GM19324 (cell line): ENCODE results near the gene NACC2.
"Not testable (repeated sequence)": the region's sequence is repeated elsewhere in the genome, so short reads cannot be mapped to it uniquely, and the experiment has no call there.

ENCODE experiments used
- ATAC-seq: cut with Tn5 transposase; IDR thresholded peaks from one replicate; pipeline ENCODE4 v1.9.1; 2021; ENCODE audit warnings: mild to moderate bottlenecking, moderate library complexity; ENCODE audit not compliant: unreplicated experiment, low FRiP score

The NACC2 gene

GRCh38 chr9:136112541-136112940 is 17.5 kb upstream of the NACC2 start:
- no peak for ATAC-seq

DNA sequence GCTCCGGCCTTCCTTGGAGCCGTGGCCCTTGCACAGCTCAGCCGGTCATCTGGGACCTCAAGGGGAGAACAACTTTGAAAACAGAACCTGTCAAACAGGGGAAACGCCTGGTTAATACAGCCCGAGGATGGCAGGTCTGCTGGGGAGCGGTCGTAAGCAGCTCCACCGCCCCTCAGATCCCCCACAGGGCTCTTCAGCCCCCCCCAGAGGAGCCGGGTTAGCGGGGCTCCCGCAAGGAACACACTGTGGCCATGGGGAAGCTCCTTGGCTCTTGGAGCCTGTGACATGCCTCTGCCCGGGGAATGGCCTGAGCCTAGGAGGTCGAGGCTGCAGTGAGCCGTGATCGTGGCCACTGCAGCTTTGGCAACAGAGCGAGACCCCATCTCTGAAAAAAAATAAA is 16.8 kb upstream of the NACC2 start:
- no peak for ATAC-seq

- no peak for ATAC-seq
Observed at GRCh38 chr9:136111190-136111589, 16.1 kb upstream of the NACC2 start.

DNA sequence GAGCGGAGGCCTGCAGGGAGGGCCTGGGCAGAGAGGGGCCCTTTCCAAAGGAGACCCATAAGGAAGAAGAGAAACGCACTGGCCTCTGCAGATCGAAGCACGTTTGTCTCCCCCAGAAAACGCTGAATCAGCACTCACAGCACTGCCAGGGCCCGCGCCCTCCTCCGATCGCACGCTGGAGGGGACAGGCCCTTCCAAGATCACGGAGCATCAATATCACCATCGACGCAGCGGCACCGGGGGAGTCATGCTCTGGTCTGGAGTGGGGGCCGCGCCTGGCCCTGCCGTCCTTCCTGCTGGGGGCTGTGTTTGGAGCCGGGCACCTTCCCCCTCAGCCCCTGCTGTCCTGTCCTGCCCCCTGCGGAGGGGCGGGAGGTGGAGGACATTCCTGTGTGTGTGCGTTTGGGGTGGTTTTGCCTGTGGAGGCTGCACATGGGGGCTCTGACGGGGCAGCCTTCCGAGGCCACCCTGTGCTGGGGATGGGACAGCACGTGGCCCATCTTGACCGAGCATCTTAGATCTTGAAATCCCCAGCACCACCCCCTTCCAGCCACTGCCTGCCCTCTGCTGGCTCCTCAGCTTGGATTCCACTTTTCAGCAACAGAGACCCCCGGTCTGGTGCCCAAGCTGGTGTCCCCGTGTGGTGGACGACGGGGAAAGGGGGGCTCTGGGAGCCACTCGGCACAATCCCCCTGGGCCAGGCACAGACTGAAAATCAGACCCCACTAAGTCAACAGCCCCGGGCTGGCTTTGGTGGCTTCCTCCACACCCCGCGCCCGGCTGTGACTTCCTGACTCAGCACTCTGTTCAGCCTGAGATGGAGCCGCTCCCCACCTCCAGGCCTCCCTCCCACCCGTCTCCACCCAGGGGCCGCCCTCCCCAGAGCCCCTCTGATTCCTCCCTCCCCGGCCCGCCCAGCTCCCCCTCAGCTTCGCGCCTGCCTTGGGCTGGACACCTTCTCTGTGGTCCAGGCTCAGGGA is 15.3 kb upstream of the NACC2 start:
- ATAC-seq, result no peak

GRCh38 chr9:136109351-136110081 is 14.4 kb upstream of the NACC2 start:
- peak; percentile 74 for ATAC-seq

GRCh38 chr9:136108648-136109266 is 13.7 kb upstream of the NACC2 start:
- no peak for ATAC-seq

DNA sequence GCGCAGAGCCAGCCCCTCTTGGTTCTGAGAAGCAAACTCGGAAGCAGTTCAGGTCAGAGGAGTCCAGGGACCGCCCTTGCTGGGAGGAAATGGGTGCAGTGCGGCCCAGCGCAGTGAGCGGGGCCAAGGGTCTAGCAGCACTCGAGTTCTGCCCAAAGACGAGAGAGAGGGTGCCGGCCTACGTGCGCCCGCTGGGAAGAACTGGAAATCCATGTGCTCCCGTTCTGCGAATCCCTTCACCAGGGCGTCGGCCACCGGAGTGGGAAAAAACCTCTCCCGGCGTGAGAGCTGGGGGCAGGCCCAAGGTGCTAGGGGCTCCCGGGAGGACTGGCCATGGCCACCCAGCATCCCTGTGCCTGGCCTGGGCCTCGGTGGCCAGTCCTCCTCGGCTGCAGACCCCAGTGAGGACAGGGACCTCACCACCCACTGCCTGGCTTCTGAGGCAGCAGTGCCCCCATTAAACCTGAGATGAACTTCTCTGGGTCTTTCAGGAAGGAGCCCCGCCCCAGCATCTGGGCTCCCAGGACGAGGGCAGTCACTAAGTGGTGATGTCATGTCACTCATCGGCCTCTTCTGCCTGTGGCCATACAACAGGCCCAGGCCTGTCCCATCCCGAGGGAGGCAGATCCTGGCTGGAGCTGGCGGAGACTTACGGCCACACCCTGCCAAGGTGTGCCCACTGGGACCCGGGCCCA is 13.0 kb upstream of the NACC2 start:
- no peak for ATAC-seq

DNA sequence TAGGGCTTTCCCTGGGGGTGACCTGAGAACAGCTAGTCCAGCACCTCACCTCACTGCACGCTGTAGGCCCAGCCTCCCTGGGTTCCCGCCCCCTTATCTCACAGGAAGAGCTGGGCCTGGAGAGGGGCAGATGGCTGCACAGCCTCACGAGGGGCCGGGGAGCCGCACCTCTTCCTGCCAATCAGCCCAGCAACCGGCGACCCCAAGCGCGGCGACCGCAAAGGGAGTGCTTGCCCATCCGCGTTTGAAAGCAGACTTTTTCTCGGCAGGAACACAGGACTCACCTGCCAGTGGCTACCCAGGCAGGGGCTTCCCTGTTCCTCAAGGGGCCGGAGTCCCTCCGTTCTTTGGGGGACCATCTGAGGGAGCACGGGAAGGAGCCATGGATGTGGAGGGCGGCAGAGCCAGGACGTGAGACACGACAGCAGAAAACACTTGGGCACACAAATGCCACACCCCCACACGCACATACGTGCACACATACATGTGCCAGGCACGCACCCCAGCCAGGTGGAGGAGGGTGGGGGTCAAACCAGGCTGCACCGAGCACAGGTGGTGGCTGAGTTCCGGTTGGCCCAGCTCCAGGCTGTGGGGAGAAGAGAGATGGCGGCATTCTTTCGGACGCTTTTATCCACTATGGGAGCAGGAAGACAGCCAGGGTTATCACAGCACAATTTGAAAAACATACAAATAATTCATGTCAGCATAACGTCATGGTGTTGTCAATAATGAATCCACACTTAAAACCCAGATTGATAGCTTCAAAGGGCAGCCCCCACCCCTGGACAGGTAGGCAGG is 12.3 kb upstream of the NACC2 start:
- ATAC-seq, result no peak

DNA sequence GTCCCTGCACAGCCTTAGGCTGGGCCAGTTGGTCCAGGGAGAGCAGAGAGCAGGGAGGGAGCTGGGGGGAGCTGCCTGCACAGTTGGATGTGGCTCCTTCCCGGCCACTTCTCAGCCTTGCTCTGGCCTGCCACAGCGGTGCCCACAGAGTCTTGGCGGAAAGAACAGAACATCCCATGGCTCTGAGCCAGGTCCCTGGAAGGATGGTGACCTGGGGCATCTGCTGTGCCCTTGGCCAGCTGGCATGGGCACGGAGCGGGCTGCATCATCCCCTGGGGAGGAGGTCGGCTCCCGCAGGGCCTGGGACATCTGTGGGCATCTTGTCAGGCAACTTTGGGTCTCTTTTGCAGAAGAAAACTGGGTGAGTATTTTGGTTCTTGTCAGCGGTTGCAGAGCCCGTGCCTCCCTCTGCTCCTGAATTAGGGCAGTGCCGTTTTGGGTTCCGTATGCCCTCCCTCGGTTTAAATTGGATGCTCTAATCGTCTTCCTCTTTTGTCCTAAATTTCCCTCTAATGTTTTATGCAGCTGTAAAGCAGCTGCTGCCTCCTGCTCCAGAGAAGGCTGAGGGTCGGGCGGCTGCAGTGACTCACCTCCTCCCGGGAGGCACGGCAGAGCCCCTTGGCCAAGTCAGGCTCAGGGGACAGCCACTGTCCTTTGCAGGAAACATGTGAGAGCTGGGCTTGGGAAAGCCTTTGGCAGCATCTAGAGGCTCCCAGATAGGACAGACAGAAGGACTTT is 10.5 kb upstream of the NACC2 start:
- no peak for ATAC-seq

GRCh38 chr9:136104916-136105315 is 9.8 kb upstream of the NACC2 start:
- ATAC-seq, result no peak

DNA sequence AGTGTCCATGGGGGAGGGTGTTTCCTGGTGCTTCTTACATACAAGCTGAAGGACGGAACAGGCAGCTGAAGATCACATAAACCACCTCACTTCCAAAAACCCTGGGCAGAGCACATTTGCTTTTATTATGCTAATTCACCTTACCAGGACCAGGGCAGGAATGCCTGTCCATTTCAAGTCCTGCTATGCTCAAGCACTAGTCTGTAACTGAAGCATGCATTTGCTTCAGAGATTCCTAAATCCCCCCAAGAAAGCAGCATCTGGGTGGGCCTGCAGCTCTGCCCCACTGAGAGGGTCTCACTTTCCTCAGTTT is 9.4 kb upstream of the NACC2 start:
- ATAC-seq, result no peak

- ATAC-seq, result no peak
Observed at GRCh38 chr9:136103651-136104487, 8.8 kb upstream of the NACC2 start.

GRCh38 chr9:136101615-136102074 is 6.6 kb upstream of the NACC2 start:
- not testable (repeated sequence) for ATAC-seq

GRCh38 chr9:136100700-136101614 is 5.9 kb upstream of the NACC2 start:
- no peak for ATAC-seq

DNA sequence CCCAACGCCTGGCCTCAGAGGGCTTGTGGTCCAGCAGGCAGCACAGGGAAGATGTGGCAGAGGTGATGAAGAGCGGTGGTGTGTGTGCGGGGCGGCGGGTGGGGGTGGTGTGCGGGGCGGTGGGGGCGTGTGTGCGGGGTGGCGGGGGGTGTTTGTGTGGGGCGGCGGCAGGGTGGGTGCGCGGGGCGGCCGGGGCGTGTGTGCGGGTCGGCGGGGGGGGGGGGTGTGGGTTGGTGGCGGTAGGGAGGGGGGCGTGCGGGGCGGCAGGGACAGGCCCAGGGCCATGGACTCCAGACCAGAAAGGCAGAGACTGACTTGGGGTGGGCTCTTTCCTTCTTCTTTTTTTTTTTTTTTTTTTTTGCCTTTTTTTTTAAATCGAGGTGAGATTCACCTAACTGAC is 4.5 kb upstream of the NACC2 start:
- ATAC-seq, result no peak

DNA sequence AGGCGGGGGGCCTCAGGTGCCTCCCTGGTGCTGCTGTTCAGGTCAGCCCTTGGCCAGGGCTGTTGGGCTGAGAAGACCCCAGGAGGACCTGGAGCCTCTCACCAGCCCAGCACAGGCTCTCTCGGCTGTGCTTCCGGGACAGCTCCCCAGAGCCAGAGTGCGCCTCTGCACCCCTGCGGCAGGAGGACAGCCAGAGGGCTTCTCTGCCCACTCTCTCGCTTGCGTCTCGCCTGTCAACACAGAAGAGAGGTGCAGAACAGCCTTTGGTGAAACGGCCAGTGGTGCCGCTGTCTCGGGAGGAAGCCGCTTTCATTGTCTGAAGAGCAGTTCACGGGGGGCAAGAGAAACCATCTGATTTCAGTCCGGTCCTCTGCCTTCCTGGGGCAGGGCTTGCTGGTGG is 3.8 kb upstream of the NACC2 start:
- ATAC-seq, result no peak

DNA sequence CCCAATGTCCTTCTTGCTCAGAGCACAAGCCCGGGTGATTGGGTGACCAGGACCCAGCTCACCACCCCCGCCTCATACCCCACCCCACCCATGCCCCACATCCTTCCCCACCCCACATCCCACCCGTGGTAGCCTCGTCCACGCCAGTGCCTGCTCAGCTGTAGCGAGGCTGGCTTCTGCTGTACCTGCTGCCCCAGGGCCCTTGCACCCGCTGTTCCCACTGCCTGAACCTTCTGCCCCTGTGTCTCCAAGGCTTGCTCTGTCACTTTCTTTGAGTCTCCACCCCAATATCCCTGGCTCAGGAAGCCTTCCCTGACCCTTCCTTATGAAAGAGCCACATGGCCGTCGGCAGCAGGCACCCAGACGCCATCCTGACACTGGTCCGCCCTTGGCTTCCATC is 3.1 kb upstream of the NACC2 start:
- ATAC-seq, result no peak
